ENCODE data around the gene COL2A1. TPM values are rescaled to one million over a fixed set of nuclear protein-coding genes. Genes with fewer than 3 reads are reported as not detected.
A peak's percentile ranks its signal among the peaks of the same experiment; 100 is the strongest.

COL2A1 gene
- total and polyA plus RNA-seq, 4 experiments from 2014 or later: not detected

DNA sequence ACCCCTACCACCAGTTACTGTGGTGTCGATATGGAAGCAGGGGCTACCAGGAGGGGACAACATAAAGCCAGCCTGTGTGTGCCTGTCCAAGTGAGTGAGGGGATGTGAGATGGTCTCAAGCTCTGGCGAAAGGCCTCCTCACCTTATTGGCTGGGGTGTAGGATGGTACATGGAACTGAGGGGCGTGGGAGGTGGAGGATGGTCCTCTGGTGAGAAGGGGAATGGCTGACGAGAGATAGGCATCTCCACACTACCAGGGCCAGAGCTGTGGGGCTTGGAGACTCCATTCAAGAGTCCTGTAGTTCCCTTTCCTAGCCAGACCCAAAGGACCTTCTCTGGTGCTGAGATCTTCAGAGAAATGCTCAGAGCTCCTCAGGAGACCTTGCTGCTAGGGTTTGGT is 32.5 kb upstream of the COL2A1 start:
- Mint-ChIP-seq H3K4me3 (no peak overlapping the region), H3K27me3 (no peaks in the 10 kb centered on the region), H3K36me3 (no peaks in the 10 kb centered on the region), H3K4me1 (peaks cover 0 to 10% (median 4%) of the 10 kb centered on the region in 4 donors), H3K27ac (no peak overlapping the region), H3K9me3 (no peaks in the 10 kb centered on the region)
- POLR2A ChIA-PET (ENCODE audit: partially characterized antibody): no interaction called here
- Histone ChIP-seq H3K4me1 (ENCODE audit: insufficient read depth, low read length) (no peaks in the 10 kb centered on the region), H3K9me3 (ENCODE audit: control insufficient read depth in 1 of 2, low read length in 2 of 2) (no peaks in the 10 kb centered on the region), H3K36me3 (ENCODE audit: insufficient read depth, low read length) (no peaks in the 10 kb centered on the region), H3K27me3 (ENCODE audit: insufficient read depth, low read length) (no peaks in the 10 kb centered on the region), H3K27ac (ENCODE audit: low read depth, low read length) (no peak overlapping the region), H3K4me3 (ENCODE audit: low read length in 2 of 2) (no peak overlapping the region)
- no peak for DNase-seq
- intact Hi-C loops (cut with micrococcal nuclease): no loop called here
- CTCF ChIA-PET (ENCODE audit: partially characterized antibody): no interaction called here

DNA sequence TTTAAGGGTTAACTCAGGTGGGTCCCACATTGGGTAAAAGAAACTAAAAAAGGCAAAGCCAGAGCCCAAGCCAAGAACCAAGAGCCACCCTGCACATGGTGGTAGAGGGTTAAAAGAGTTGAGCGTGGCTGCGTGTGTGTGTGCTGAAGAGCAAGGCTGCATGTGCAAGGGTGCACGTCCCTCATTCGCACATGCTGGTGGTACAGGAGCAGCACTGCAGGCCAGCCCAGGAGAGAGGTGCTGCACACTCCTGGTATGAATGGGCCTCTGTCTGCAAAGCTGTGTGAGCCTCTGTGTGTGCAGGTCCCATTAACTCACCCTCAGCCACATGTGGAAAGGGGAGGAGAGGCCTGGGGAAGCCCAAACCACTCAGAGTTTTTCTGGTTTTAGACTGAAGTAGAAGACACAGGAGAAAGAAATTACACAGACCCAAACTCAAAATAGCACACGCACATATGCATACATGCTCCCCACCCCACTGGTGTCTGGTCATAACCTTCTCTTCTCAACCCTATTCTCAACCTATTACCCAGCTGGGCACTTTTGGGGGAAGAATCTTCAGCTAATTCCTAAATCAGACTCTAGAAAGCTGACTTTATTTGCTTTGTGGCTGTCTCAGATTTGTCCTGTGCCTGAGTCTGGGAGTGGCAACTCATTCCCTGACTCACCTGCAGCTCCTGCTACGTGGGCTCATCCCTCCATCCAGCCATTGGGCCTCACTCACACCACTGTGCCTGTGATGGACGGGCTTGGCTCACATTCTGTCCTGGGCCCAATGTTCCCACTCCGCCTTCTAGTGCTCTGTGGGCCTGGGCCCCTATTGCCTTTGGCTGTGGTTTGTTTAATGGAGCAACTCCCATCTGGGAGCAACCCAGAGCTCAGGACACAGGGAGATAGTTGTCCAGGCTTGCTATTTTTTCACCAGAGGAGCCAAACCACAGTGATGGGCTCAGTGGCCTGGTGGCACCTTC is 30.8 kb upstream of the COL2A1 start:
- Mint-ChIP-seq H3K36me3 (no peaks in the 10 kb centered on the region), H3K9me3 (no peaks in the 10 kb centered on the region), H3K27me3 (no peaks in the 10 kb centered on the region), H3K4me3 (no peak overlapping the region), H3K27ac (peak overlapping the region in 1 of 7 donors; percentile 73), H3K4me1 (peaks cover 0 to 10% (median 4%) of the 10 kb centered on the region in 4 donors)
- intact Hi-C loops (cut with micrococcal nuclease): no loop called here
- no peaks in the 10 kb centered on the region for H3K36me3 ChIP-seq (ENCODE audit: insufficient read depth, low read length)
- no peak overlapping the region for H3K27ac ChIP-seq (ENCODE audit: low read depth, low read length)
- DNase-seq: no peak
- H3K4me3 ChIP-seq (ENCODE audit: low read length in 2 of 2): no peak overlapping the region
- H3K9me3 ChIP-seq (ENCODE audit: control insufficient read depth in 1 of 2, low read length in 2 of 2): no peaks in the 10 kb centered on the region
- ChIA-PET CTCF (ENCODE audit: partially characterized antibody) (interaction anchor here (0.6 kb wide), 1 partner anchor 496 kb away, joined by 3 read pairs; no protein-coding TSS in a partner anchor), POLR2A (ENCODE audit: partially characterized antibody) (no interaction called here)
- no peaks in the 10 kb centered on the region for H3K4me1 ChIP-seq (ENCODE audit: insufficient read depth, low read length)
- no peaks in the 10 kb centered on the region for H3K27me3 ChIP-seq (ENCODE audit: insufficient read depth, low read length)

DNA sequence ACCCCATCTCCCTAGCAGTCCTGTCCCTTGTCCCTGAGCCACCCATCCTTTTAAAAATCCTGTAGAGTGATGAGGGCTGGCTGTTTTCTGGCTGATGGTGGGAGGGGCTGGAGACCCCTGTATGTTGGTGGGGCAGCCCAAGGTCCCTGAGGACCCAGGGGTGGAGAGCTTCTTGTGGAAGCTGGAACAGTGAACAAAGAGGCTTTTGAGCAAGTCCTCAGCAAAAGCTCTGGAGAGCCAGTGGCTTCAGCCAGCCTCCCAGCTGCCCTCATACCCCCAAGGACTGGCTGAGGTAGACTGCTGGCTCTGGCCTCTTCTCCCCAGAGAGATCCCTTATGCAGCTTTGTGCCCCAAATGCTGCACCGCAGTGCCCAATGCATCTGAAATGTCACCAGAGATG is 29.2 kb upstream of the COL2A1 start:
- Mint-ChIP-seq H3K27ac (no peak overlapping the region), H3K4me3 (no peak overlapping the region), H3K9me3 (no peaks in the 10 kb centered on the region), H3K36me3 (no peaks in the 10 kb centered on the region), H3K27me3 (no peaks in the 10 kb centered on the region), H3K4me1 (peaks cover 0 to 10% (median 4%) of the 10 kb centered on the region in 4 donors)
- Histone ChIP-seq H3K4me3 (ENCODE audit: low read length in 2 of 2) (no peak overlapping the region), H3K27ac (ENCODE audit: low read depth, low read length) (no peak overlapping the region), H3K4me1 (ENCODE audit: insufficient read depth, low read length) (no peaks in the 10 kb centered on the region), H3K36me3 (ENCODE audit: insufficient read depth, low read length) (no peaks in the 10 kb centered on the region), H3K9me3 (ENCODE audit: control insufficient read depth in 1 of 2, low read length in 2 of 2) (no peaks in the 10 kb centered on the region), H3K27me3 (ENCODE audit: insufficient read depth, low read length) (no peaks in the 10 kb centered on the region)
- ChIA-PET CTCF (ENCODE audit: partially characterized antibody) (no interaction called here), POLR2A (ENCODE audit: partially characterized antibody) (no interaction called here)
- no peak for DNase-seq
- intact Hi-C loops (cut with micrococcal nuclease): no loop called here

DNA sequence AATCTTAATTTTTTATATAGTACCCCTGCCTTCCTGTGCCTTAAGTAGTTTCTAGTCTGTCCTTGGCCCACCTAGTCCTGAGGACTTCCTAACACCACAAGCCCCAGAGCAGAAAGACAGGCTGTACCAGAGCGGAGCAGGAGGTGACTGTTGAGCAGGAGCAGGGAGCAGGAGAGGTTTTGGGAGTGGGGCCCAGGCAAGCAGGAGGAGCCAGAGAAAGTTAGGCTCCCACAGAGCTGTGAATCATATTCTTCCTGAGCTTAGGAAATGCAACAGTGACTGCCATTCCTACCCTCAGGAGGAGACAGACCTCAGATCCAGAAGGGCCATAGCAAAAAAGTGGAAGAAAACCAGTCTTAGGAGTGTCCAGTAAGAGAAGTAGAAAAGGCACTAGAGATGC is 28.3 kb upstream of the COL2A1 start:
- Histone ChIP-seq H3K9me3 (ENCODE audit: control insufficient read depth in 1 of 2, low read length in 2 of 2) (no peaks in the 10 kb centered on the region), H3K36me3 (ENCODE audit: insufficient read depth, low read length) (no peaks in the 10 kb centered on the region), H3K4me1 (ENCODE audit: insufficient read depth, low read length) (no peaks in the 10 kb centered on the region), H3K27me3 (ENCODE audit: insufficient read depth, low read length) (no peaks in the 10 kb centered on the region), H3K27ac (ENCODE audit: low read depth, low read length) (no peak overlapping the region), H3K4me3 (ENCODE audit: low read length in 2 of 2) (no peak overlapping the region)
- H3K27ac Mint-ChIP-seq: no peak overlapping the region
- POLR2A ChIA-PET (ENCODE audit: partially characterized antibody): no interaction called here
- H3K4me1 Mint-ChIP-seq: peaks cover 0 to 5% (median 0%) of the 10 kb centered on the region in 4 donors
- no peaks in the 10 kb centered on the region for H3K27me3 Mint-ChIP-seq
- intact Hi-C loops (cut with micrococcal nuclease): no loop called here
- CTCF ChIA-PET (ENCODE audit: partially characterized antibody): no interaction called here
- DNase-seq: no peak
- no peak overlapping the region for H3K4me3 Mint-ChIP-seq
- no peaks in the 10 kb centered on the region for H3K9me3 Mint-ChIP-seq
- H3K36me3 Mint-ChIP-seq: no peaks in the 10 kb centered on the region

DNA sequence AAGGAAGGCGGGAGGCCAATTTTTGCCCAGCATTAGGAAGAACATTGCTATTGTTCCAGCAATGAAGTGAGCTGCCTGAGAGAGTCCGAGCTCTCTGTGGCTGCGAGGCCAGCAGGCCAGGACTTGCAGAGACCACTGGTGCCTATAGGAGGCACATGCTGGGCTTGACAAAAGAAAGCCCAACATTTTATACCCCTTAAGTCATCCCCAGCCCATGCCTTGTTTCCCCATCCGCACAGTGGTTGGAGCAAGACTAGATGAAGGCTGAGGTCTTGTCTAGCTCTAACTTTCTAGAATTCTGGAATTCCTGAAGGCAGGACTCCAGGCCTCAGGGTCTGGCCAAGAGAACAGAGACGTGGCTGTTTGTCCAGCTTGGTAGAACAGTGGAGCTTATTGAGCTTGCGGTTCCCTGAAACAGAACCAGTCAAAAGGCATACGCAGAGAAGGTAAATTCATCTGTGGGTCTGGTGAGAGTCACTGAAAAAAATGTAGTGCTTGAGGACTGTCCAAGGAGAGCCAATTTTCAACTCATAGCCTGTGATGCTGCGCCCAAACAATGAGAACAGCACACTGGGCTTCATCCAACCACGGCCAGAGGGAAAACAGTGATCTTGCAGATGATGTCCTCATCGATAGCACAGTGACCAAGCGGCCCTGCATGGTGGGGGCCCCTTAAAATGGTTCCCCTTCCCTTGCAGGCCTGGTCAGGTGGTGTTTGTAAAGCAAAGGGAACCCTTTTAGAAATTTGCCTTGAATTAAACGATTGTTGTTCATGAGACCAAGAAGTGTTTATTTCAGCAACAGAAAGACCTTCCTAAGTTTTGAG is 27.1 kb upstream of the COL2A1 start:
- Histone ChIP-seq H3K4me1 (ENCODE audit: insufficient read depth, low read length) (no peaks in the 10 kb centered on the region), H3K9me3 (ENCODE audit: control insufficient read depth in 1 of 2, low read length in 2 of 2) (no peaks in the 10 kb centered on the region), H3K27ac (ENCODE audit: low read depth, low read length) (no peak overlapping the region), H3K27me3 (ENCODE audit: insufficient read depth, low read length) (no peaks in the 10 kb centered on the region), H3K36me3 (ENCODE audit: insufficient read depth, low read length) (no peaks in the 10 kb centered on the region), H3K4me3 (ENCODE audit: low read length in 2 of 2) (no peak overlapping the region)
- DNase-seq: no peak
- H3K4me1 Mint-ChIP-seq: no peaks in the 10 kb centered on the region
- no peak overlapping the region for H3K27ac Mint-ChIP-seq
- ChIA-PET CTCF (ENCODE audit: partially characterized antibody) (no interaction called here), POLR2A (ENCODE audit: partially characterized antibody) (no interaction called here)
- H3K27me3 Mint-ChIP-seq: peaks cover 0 to under 1% of the 10 kb centered on the region in 2 donors
- H3K9me3 Mint-ChIP-seq: no peaks in the 10 kb centered on the region
- H3K36me3 Mint-ChIP-seq: no peaks in the 10 kb centered on the region
- H3K4me3 Mint-ChIP-seq: no peak overlapping the region
- intact Hi-C loops (cut with micrococcal nuclease): no loop called here

DNA sequence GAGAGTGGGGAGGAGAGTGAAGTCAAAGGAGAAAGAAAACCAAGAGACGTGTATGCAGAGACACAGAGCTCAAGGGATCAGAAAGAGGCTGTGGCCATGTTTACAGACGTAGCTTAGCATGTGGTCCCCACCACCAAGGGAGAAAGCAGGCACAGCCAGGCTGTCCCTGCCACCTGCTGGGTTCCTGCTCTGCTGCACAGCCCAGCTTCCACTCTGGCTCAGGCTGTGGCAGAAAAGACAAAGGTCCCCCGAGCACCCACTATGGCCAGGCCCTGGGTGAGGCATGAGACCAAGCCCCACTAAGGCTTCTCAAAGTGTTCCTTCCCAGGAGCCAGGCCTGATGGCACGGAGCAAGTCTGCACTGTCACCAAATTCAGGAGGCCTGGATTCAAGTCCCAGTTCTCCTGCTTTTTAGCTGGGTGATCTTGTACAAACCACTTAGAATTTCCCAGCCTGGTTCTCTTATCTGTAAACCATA is 25.9 kb upstream of the COL2A1 start:
- intact Hi-C loops (cut with micrococcal nuclease): no loop called here
- ChIA-PET POLR2A (ENCODE audit: partially characterized antibody) (no interaction called here), CTCF (ENCODE audit: partially characterized antibody) (no interaction called here)
- Histone ChIP-seq H3K9me3 (ENCODE audit: control insufficient read depth in 1 of 2, low read length in 2 of 2) (no peaks in the 10 kb centered on the region), H3K27ac (ENCODE audit: low read depth, low read length) (no peak overlapping the region), H3K4me3 (ENCODE audit: low read length in 2 of 2) (no peak overlapping the region), H3K36me3 (ENCODE audit: insufficient read depth, low read length) (no peaks in the 10 kb centered on the region), H3K4me1 (ENCODE audit: insufficient read depth, low read length) (no peaks in the 10 kb centered on the region), H3K27me3 (ENCODE audit: insufficient read depth, low read length) (no peaks in the 10 kb centered on the region)
- no peaks in the 10 kb centered on the region for H3K36me3 Mint-ChIP-seq
- H3K4me3 Mint-ChIP-seq: no peak overlapping the region
- H3K27me3 Mint-ChIP-seq: peaks cover 0 to 2% of the 10 kb centered on the region in 2 donors
- no peaks in the 10 kb centered on the region for H3K4me1 Mint-ChIP-seq
- DNase-seq: no peak
- H3K9me3 Mint-ChIP-seq: no peaks in the 10 kb centered on the region
- H3K27ac Mint-ChIP-seq: no peak overlapping the region

DNA sequence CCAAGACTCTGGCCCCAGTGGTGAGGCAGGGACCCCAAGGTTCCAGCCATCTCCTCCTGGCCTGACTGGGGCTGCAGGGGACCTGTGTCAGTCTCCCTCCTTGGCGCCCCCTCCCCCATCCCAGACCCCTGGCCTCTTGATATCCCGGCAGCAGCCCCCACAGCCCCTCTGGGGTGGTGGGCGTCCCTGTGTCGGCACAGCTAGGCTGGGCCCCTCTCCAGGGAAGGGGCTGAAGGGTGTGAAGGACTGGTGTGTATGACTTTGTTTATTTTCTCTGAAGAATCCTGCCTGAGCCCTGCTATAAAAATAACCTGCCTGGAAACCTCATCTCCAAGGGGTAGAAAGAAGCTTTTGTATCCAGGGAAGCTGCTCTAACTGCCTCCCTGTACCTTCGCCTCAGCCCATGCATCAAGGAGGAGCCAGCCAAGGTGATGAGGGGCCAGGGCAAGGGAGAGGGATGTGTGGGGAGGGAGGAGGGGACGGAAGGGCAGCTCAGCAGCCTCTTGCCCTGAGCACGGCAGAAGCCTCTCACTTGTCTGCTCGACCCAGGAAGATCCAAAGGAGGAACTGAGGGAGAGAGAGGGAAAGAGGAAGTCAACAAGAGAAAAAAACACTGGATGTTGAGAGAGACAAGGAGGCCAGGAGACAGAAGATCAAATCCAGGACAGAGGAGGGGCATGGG is 25.4 kb upstream of the COL2A1 start:
- no peaks in the 10 kb centered on the region for H3K4me1 Mint-ChIP-seq
- H3K9me3 ChIP-seq (ENCODE audit: control insufficient read depth in 1 of 2, low read length in 2 of 2): no peaks in the 10 kb centered on the region
- no peak overlapping the region for H3K27ac ChIP-seq (ENCODE audit: low read depth, low read length)
- no peaks in the 10 kb centered on the region for H3K27me3 ChIP-seq (ENCODE audit: insufficient read depth, low read length)
- H3K4me1 ChIP-seq (ENCODE audit: insufficient read depth, low read length): no peaks in the 10 kb centered on the region
- CTCF ChIA-PET (ENCODE audit: partially characterized antibody): no interaction called here
- H3K4me3 Mint-ChIP-seq: no peak overlapping the region
- H3K4me3 ChIP-seq (ENCODE audit: low read length in 2 of 2): no peak overlapping the region
- H3K36me3 ChIP-seq (ENCODE audit: insufficient read depth, low read length): no peaks in the 10 kb centered on the region
- peaks cover 2 to 4% of the 10 kb centered on the region in 2 donors for H3K27me3 Mint-ChIP-seq
- POLR2A ChIA-PET (ENCODE audit: partially characterized antibody): no interaction called here
- H3K36me3 Mint-ChIP-seq: no peaks in the 10 kb centered on the region
- H3K9me3 Mint-ChIP-seq: no peaks in the 10 kb centered on the region
- H3K27ac Mint-ChIP-seq: no peak overlapping the region
- intact Hi-C loops (cut with micrococcal nuclease): no loop called here
- DNase-seq: no peak
